H54 (cell line): ENCODE measurements around the gene STPG3.

ENCODE experiments used
- DNase-seq: peaks from one replicate; pipeline ENCODE4 v3.0.0; 2011; ENCODE audit warnings: low spot score, mixed read lengths; ENCODE audit not compliant: insufficient read length
- FAIRE-seq: peaks from 3 replicates; lab custom pipeline; 2011; peaks lifted over from hg19 to GRCh38; lab: Jason Lieb, UNC
- POLR2A ChIP-seq: IDR thresholded peaks from 2 replicates; pipeline ENCODE4 v1.6.1; 2011; ENCODE audit warnings: low read depth, mild to moderate bottlenecking, low read length

Gene STPG3

GRCh38 chr9:137218212-137218753 is 32.8 kb upstream of the STPG3 start:
- DNase-seq (no peak), FAIRE-seq (no peak)
- no peak for TF ChIP-seq POLR2A

- FAIRE-seq (peak; percentile 97), DNase-seq (peak; percentile 99)
- no peak for TF ChIP-seq POLR2A
Observed at GRCh38 chr9:137218754-137219271, 32.3 kb upstream of the STPG3 start.

- no peak for TF ChIP-seq POLR2A
- no peak for DNase-seq
- no peak for FAIRE-seq
Observed at GRCh38 chr9:137219757-137220316, 31.2 kb upstream of the STPG3 start.

- FAIRE-seq: no peak
- DNase-seq: no peak
- no peak for TF ChIP-seq POLR2A
Observed at GRCh38 chr9:137220317-137221094, 30.6 kb upstream of the STPG3 start.

GRCh38 chr9:137221095-137221505 is 30.0 kb upstream of the STPG3 start:
- no peak for DNase-seq
- FAIRE-seq: no peak
- TF ChIP-seq POLR2A: no peak

- TF ChIP-seq POLR2A: no peak
- FAIRE-seq (no peak), DNase-seq (no peak)
Observed at GRCh38 chr9:137221506-137222111, 29.5 kb upstream of the STPG3 start.

GRCh38 chr9:137222190-137223077 is 28.7 kb upstream of the STPG3 start, which contains the start of gene RNF208:
Gene RNF208 (minus strand): TSS chr9:137222240. CDS start chr9:137221212, 1,028 bp downstream.
- no peak for DNase-seq
- no peak for TF ChIP-seq POLR2A
- no peak for FAIRE-seq

GRCh38 chr9:137223078-137223970 is 27.8 kb upstream of the STPG3 start:
- FAIRE-seq: peak; percentile 70
- peak; percentile 53; the same call in 1 of the 2 replicates for TF ChIP-seq POLR2A

GRCh38 chr9:137224830-137225694 is 26.0 kb upstream of the STPG3 start, which contains the start of gene CYSRT1:
Gene CYSRT1 (plus strand): TSS chr9:137225174. CDS start chr9:137225622, 448 bp downstream.
- no peak for FAIRE-seq
- DNase-seq: no peak
- no peak for TF ChIP-seq POLR2A

More at GRCh38 chr9:137223078-137223970, 27.8 kb upstream of the STPG3 start:
- peak; percentile 100 for DNase-seq

- FAIRE-seq: no peak
- TF ChIP-seq POLR2A: no peak
- DNase-seq: no peak
Observed at GRCh38 chr9:137225699-137226331, 25.3 kb upstream of the STPG3 start.
